Stomach smooth muscle (tissue), 2 donors: ENCODE results near the gene CLPTM1L.

Experiments
- H3K27ac ChIP-seq: one replicate; pipeline ENCODE4 v1.7.0; 2013; ENCODE audit warnings: mild to moderate bottlenecking, low read length, inconsistent platforms
- H3K27me3 ChIP-seq, 2 donors: one replicate each; pipeline ENCODE4 v1.7.0; 2013; ENCODE audit warnings: low read length in 2 of 2; ENCODE audit not compliant: insufficient read depth in 2 of 2, control insufficient read depth in 1 of 2
- H3K36me3 ChIP-seq, 2 donors: one replicate each; pipeline ENCODE4 v1.7.0; 2013; ENCODE audit warnings: low read length in 2 of 2; ENCODE audit not compliant: control insufficient read depth in 2 of 2, insufficient read depth in 2 of 2
- H3K4me1 ChIP-seq: one replicate; pipeline ENCODE4 v1.7.0; 2013; ENCODE audit warnings: low read length; ENCODE audit not compliant: control insufficient read depth, insufficient read depth
- H3K4me3 ChIP-seq, 2 donors: one replicate each; pipeline ENCODE4 v1.7.0; 2013; ENCODE audit warnings: low read length in 2 of 2
- H3K9ac ChIP-seq, 2 donors: one replicate each; pipeline ENCODE4 v1.7.0; 2013; ENCODE audit warnings: low read length in 2 of 2, mild to moderate bottlenecking in 1 of 2
- H3K9me3 ChIP-seq, 2 donors: one replicate each; pipeline ENCODE4 v1.7.0; 2013; ENCODE audit warnings: low read length in 2 of 2; ENCODE audit not compliant: control insufficient read depth in 2 of 2
- donor health status: healthy.
- donor health status: Pancreatic carcinoma.

Gene CLPTM1L

GRCh38 chr5:1317921-1318565 lies 26.9 kb downstream of the CLPTM1L start:
- Histone ChIP-seq H3K4me3 (no peak overlapping the region), H3K4me1 (peaks cover 10% of the 10 kb centered on the region), H3K9ac (no peak overlapping the region), H3K36me3 (peaks cover 24 to 33% of the 10 kb centered on the region in 2 donors), H3K27ac (no peak overlapping the region), H3K27me3 (no peaks in the 10 kb centered on the region), H3K9me3 (no peaks in the 10 kb centered on the region)

GRCh38 chr5:1316588-1317340 lies 28.1 kb downstream of the CLPTM1L start:
- H3K27ac ChIP-seq: no peak overlapping the region
- peaks cover 16 to 25% of the 10 kb centered on the region in 2 donors for H3K36me3 ChIP-seq
- H3K4me3 ChIP-seq: peak overlapping the region in 1 of 2 donors; percentile 61
- H3K9me3 ChIP-seq: no peaks in the 10 kb centered on the region
- H3K4me1 ChIP-seq: peaks cover 10% of the 10 kb centered on the region
- no peak overlapping the region for H3K9ac ChIP-seq
- H3K27me3 ChIP-seq: no peaks in the 10 kb centered on the region

DNA sequence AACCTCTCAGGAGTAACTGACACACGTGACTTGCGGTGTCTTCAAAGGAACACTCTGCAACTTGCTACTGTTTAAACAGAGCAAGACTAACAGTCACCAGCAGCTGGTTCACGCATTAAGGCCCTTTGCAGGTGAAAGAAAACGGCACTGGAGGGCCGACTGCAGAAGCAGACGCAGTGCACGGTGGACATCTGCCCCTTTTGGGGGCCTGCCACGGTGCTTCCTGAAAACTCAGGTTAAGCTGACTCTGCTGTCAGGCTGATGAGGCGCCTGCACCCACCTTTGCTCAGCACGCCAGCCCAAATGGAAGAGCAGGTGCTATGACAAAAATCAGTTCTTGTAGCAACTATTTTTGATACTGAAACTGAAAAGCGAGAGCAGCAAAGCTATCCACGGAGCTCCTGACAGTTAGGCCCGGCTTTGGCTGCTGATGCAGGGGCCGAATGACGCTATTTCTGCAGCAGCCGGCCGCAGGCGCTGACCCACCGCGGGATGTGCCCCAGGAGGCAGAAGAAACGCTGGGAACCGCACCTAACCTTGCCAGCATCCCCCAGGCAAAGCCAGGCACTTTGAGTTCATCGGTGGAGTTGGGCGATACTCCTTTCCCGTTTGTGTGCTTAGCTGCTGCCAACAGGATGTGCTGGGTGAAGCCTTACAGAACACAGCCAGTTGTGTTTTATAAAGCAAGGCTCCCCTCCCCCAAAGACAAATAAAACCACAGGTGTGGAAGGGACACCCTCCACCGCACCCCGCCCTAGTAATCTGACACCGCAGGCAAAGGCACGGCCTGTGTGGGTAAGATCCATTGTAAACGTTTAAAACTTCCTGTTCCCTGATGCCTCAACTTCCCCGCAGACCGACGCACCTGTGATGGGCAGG lies 29.0 kb downstream of the CLPTM1L start:
- H3K4me1 ChIP-seq: peaks cover 10% of the 10 kb centered on the region
- peak overlapping the region; percentile 52 to 61 for H3K4me3 ChIP-seq
- no peaks in the 10 kb centered on the region for H3K9me3 ChIP-seq
- peak overlapping the region in 1 of 2 donors; percentile 51 for H3K9ac ChIP-seq
- no peak overlapping the region for H3K27ac ChIP-seq
- peaks cover 15 to 19% of the 10 kb centered on the region in 2 donors for H3K36me3 ChIP-seq
- H3K27me3 ChIP-seq: no peaks in the 10 kb centered on the region

DNA sequence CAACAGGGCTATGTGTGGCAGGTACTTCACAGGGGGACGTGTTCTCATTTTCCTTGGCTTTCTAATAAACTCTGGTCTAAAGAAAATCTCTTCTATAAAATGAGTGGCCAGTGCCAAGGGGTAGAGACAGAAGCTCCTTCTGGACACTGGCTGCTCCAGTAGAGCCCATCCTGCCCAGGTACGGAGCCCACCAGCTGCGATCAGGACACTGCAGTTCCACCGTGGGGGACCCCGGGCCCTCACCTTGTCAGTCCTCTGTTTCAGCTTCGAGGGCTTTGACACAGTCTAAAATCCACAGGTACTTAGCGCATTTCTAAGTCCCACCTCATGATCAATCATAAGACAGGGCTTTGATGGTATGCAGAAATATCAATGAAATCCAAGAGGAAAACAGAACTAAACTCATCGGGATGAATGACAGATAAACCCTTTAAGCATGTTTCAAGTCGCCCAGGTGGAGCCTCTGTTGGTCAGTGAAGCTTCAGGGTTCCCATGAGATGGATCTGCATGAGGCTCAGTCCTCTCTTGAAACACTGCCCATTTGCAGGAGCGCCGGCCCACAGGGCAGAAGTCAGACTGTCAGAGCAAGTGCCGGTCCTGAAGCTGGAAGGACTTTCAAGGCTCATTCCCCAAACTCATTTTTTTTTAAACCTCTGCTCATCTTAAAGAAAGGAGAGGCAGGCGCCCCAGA lies 29.7 kb downstream of the CLPTM1L start:
- Histone ChIP-seq H3K4me3 (no peak overlapping the region), H3K9ac (no peak overlapping the region), H3K4me1 (peaks cover 10% of the 10 kb centered on the region), H3K27ac (no peak overlapping the region), H3K9me3 (no peaks in the 10 kb centered on the region), H3K27me3 (no peaks in the 10 kb centered on the region), H3K36me3 (peaks cover 12 to 14% of the 10 kb centered on the region in 2 donors)

- no peak overlapping the region for H3K27ac ChIP-seq
- no peaks in the 10 kb centered on the region for H3K9me3 ChIP-seq
- H3K27me3 ChIP-seq: peaks cover 0 to 2% of the 10 kb centered on the region in 2 donors
- no peak overlapping the region for H3K4me3 ChIP-seq
- peaks cover 10% of the 10 kb centered on the region for H3K4me1 ChIP-seq
- H3K36me3 ChIP-seq: peaks cover 10 to 11% of the 10 kb centered on the region in 2 donors
- H3K9ac ChIP-seq: no peak overlapping the region
These were observed 30.3 kb downstream of the CLPTM1L start for GRCh38 chr5:1314564-1314982.

- Histone ChIP-seq H3K4me1 (peaks cover 10% of the 10 kb centered on the region), H3K36me3 (peaks cover 3 to 8% of the 10 kb centered on the region in 2 donors), H3K4me3 (no peak overlapping the region), H3K27ac (no peak overlapping the region), H3K9me3 (no peaks in the 10 kb centered on the region), H3K27me3 (peaks cover 2 to 4% of the 10 kb centered on the region in 2 donors), H3K9ac (no peak overlapping the region)
These were observed 31.7 kb downstream of the CLPTM1L start for GRCh38 chr5:1312993-1313833.

- no peak overlapping the region for H3K27ac ChIP-seq
- H3K9me3 ChIP-seq: no peaks in the 10 kb centered on the region
- H3K27me3 ChIP-seq: peaks cover 2 to 4% of the 10 kb centered on the region in 2 donors
- H3K4me3 ChIP-seq: no peak overlapping the region
- H3K9ac ChIP-seq: no peak overlapping the region
- H3K36me3 ChIP-seq: no peaks in the 10 kb centered on the region
- peaks cover 10% of the 10 kb centered on the region for H3K4me1 ChIP-seq
These were observed 32.7 kb downstream of the CLPTM1L start for GRCh38 chr5:1312206-1312605.

DNA sequence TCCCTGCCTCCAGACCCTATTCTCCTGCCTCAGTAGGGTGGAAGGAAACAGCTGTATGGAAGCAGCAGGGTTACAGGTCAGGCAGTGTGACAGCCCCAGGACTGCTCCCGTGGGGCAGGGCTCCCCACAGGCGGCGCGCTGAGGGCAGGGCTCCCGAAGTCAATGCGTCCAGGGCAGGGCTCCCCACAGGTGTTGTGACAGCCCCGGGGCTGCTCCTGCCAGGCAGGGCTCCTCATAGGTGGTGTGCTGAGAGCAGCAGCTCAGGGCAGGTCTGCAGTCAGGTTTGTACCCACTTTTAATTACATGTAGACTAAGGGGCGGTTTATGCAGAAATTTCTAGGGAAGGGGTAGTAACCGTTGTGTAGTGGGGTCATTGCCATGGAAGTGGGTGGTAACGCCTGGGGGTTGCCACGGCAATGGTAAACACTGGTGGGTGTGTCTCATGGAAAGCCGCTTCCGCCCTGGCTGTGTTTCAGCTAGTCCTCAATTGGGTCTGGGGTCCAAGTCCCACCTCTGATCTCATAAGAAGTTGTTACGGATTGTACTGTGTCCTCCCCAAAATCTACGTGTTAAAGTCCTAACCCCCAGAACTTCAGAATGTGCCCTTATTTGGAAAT lies 33.4 kb downstream of the CLPTM1L start:
- H3K4me1 ChIP-seq: peaks cover 10% of the 10 kb centered on the region
- no peaks in the 10 kb centered on the region for H3K36me3 ChIP-seq
- H3K9ac ChIP-seq: no peak overlapping the region
- H3K4me3 ChIP-seq: no peak overlapping the region
- H3K27me3 ChIP-seq: peaks cover 2 to 4% of the 10 kb centered on the region in 2 donors
- no peak overlapping the region for H3K27ac ChIP-seq
- H3K9me3 ChIP-seq: no peaks in the 10 kb centered on the region

DNA sequence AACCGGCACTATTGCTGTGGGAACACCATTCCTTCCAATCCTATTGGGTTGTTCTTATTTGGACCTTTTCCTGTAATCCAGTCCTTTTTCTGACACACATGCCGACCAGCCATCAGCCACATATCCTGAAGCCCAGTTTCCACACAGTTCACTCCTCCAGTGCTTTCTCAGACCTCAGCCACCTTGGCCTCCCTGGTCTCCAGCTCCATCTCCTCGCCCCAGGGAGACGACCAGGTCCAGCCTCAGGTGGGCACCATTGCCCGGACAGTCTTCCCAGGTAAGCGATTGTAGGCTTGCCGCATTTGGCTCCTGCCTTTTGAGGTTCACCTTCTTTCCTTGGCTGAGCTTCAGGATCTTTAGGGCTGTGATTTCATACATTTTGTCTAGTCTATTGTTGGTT lies 34.8 kb downstream of the CLPTM1L start:
- H3K4me1 ChIP-seq: no peaks in the 10 kb centered on the region
- H3K4me3 ChIP-seq: no peak overlapping the region
- no peaks in the 10 kb centered on the region for H3K36me3 ChIP-seq
- H3K9me3 ChIP-seq: no peaks in the 10 kb centered on the region
- no peak overlapping the region for H3K9ac ChIP-seq
- H3K27me3 ChIP-seq: peaks cover 2 to 4% of the 10 kb centered on the region in 2 donors
- H3K27ac ChIP-seq: no peak overlapping the region
